ENCODE results near the gene SAPCD1.
"Not testable (repeated sequence)": the region's sequence is repeated elsewhere in the genome, so short reads cannot be mapped to it uniquely, and the experiment has no call there.

SAPCD1 gene

DNA sequence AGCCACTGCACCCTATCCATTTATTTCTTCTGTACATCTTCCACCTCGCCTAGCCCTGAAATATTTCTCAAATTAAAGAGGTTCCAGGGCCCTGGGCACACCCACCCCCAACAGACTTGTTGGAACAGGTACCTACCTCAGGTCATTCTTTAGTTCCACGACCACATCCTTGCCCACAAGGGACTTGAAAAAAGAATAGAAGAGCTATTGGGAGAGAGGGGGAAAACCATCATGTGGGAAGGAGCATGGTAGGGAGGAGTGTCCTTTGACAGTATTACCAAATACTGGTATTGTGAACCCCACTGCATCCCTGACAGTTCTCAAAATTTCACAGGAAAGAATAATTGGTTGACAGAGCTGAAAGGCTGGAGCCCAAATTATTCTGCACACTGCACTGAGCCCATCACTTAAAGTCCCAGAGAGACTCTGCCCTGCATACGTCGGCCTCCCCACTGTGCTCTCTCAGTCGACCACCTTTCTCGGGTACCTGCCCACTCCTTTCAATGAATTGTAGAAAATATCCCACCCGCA lies 43.5 kb downstream of the SAPCD1 start:
- peak; percentile 6 to 18 for ATAC-seq

DNA sequence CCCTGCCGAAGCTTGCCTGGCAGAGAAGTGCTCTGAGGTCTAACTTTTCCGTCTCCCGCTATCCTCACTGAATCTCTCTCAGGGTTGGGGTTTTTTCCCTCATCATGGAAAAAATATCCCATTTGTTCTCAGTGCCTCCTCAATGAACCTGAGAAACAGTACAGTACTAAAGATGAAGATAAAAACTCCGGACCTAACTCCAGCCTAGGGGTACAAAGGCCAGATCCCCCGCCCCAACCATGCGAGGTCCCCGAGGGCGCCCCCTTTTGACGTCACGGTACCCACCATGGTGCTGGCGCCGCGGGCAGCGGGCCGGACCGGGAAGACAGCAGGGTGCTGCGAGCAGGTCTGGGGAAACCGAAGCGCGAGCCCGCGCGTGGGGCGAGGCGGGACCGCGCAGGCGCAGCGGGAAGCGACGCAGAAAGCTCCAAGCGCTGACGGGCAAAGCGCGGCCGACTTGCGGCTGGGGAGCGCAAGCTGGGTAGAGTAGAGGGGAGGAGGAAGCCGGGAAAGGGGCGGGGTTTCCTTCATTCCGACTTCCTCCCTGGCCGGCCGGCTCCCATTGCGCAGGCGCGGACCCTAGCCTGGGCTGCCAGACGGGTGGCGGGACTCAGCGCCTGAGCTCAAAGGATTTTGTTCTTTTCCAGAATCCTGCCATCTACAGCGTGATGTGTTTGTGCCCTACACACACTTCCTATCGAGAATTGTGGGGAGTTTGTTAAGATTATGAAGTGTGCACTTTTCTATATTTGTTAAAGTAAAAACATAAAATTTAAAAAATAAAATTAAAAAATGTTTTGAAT lies 44.2 kb downstream of the SAPCD1 start, which contains the start of gene LSM2:
TSS of gene LSM2 (minus strand) at position 497 of the 803 bp plus-strand sequence. CDS start at position 288, 209 bp downstream.
- peak; percentile 97 for ATAC-seq

DNA sequence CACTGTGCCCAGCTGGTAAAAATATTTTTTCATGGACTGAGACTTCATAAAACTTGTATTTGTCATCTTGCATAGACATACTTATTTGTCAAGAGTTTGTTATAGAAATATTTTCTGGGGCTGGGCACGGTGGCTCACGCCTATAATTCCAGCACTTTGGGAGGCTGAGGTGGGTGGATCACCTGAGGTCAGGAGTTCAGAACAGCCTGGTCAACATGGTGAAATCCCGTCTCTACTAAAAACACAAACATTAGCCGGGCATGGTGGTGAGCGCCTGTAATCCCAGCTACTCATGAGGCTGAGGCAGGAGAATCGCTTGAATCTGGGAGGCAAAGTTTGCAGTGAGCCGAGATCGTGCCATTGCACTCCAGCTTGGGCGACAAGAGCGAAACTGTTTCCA lies 46.1 kb downstream of the SAPCD1 start:
- ATAC-seq, result not testable (repeated sequence)

DNA sequence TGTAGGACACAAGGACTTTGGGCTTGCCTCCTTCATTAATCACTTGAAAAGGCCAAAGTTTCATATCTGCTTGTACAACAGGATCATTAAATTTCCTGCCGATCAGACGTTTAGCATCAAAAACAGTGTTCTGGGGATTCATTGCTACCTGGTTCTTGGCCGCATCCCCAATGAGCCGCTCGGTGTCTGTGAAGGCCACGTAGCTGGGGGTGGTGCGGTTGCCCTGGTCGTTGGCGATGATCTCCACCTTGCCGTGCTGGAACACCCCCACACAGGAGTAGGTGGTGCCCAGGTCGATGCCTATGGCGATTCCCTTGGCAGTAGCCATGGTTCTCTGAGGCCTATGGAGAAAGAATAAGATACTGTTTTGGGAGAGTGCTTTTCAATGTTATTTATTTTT lies 49.2 kb downstream of the SAPCD1 start:
- no peak for ATAC-seq

DNA sequence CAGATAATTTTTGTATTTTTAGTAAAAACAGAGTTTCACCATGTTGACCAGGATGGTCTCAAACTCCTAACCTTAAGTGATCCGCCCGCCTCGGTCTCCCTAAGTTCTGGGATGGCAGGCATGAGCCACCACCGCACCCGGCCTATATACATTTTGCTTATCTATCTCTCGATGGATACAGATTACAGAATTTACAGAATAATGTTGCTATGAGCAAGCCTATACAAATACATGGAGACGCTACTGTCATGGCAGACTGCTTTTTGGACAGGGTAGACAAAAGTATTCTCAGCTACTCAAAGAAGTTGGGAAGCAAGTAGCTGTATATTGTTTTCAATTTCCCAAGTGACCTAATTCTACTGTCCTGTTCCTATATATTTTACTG lies 51.0 kb downstream of the SAPCD1 start:
- ATAC-seq, result no peak

Measured in activated CD4-positive, CD25-positive, alpha-beta regulatory T cell treated with anti-CD3 and anti-CD28 coated beads, Interleukin-2, amount 50 U/mL, for 24 hours (primary cell).